GM21423 (cell line): ENCODE measurements around the gene GGT7.
A peak's percentile ranks its signal among the peaks of the same experiment; 100 is the strongest.
"Not testable (repeated sequence)": the region's sequence is repeated elsewhere in the genome, so short reads cannot be mapped to it uniquely, and the experiment has no call there.

ENCODE experiments used
- ATAC-seq: cut with Tn5 transposase; IDR thresholded peaks from one replicate; pipeline ENCODE4 v1.9.1; 2021; ENCODE audit warnings: mild to moderate bottlenecking, moderate library complexity; ENCODE audit not compliant: unreplicated experiment

The GGT7 gene

DNA sequence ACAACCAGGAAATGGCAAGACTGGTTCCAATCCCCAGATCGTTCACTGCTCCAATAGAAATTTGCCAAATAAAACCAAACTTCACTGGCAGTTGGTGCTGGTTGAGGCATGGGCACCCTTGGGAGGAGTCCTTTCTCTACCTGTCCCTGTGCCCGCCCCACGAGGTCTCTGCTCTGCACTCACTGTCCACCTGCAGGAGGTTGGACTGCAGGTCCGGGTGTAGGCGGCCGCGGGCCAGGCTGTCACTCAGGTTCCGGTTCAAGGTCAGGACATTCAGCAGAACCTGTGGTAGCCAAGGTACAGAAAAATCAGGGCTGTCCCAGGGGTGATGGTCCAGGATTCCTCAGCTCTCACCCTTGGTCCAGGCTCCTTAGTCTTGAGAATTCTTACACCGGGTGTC lies 22.9 kb downstream of the GGT7 start:
- no peak for ATAC-seq

GRCh38 chr20:34848597-34848996 lies 24.1 kb downstream of the GGT7 start:
- ATAC-seq, result no peak

GRCh38 chr20:34843421-34843820 lies 29.2 kb downstream of the GGT7 start:
- no peak for ATAC-seq

GRCh38 chr20:34842143-34842542 lies 30.5 kb downstream of the GGT7 start:
- no peak for ATAC-seq

- no peak for ATAC-seq
Observed at GRCh38 chr20:34834459-34834893, 38.2 kb downstream of the GGT7 start.

GRCh38 chr20:34831936-34832335 lies 40.7 kb downstream of the GGT7 start:
- ATAC-seq, result no peak

DNA sequence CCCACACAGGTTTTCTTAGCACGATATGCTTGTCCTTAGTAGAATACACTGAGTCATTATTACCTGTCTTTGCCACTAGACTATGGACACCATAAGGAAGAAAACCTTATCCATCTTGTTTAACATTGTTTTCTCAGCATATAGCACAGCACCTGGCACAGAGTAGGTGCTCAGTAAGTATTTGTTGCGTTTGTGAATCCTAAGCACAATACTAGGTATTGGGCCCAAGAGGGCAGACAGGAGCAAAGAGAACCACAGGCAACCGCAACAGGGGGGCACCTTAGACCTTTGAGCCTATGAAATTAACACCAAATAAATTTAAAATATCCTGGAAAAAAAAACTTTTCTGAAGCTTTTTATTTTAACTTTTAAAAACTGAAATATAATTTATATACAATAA lies 43.5 kb downstream of the GGT7 start:
- no peak for ATAC-seq

GRCh38 chr20:34825530-34826362 lies 46.9 kb downstream of the GGT7 start, which contains the start of gene NCOA6:
Gene NCOA6 (minus strand): TSS chr20:34825651. CDS start chr20:34782355, 43,296 bp downstream.
- ATAC-seq, result peak; percentile 51

DNA sequence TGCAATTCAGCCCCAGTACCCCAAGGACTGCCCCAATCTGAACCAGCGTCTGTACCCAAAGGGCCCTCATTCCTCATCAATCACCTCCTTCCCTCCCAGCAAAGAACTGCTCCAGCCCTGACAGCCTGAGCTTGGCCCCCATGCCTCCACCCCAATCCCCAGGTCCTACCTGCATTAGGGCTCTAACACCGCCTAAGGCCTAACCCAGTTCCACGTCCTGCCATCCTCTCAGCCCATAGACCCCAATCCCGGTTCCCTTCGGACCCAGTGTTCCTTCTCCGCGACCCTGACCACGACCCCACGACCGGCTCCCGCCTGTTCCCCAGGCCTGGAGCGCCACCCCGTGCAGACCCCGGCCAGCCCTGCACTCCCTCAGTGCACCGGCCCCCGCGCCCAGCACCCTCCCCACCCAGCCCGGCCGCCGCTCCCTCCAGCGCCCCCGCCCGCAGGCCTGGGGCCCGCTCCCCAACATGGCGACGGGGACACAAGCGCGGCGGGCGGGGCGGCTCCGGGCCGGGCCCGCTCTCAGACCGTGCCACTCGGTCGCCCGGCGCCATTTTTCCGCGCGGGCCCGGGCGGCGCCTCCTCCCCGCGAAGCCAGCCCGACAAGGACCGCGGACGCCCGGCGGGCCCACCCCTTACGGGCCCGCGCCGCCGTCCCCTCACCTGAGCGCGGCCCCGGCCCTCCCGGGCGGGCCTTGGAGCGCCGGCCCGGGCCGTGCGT lies 47.7 kb downstream of the GGT7 start:
- peak; percentile 59 for ATAC-seq

DNA sequence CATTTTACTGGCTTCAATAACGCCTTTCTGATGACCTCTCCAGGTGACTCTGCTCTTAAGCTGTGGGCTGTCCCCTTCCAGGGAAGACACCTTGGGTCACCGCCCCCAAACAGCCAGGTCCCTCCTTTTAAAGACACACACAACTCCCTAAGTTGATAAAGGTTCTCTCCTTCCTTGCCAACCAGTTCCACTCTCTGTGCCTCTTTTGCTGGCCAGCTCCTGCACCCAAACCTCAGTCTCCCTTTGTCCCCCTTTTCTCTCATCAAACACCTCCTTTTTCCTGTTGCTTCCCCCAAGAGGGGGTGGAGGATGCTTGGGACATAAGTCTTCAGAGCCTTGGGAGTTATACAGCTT lies 48.2 kb downstream of the GGT7 start:
- ATAC-seq, result peak; percentile 51

- ATAC-seq, result no peak
Observed at GRCh38 chr20:34824026-34824425, 48.6 kb downstream of the GGT7 start.

DNA sequence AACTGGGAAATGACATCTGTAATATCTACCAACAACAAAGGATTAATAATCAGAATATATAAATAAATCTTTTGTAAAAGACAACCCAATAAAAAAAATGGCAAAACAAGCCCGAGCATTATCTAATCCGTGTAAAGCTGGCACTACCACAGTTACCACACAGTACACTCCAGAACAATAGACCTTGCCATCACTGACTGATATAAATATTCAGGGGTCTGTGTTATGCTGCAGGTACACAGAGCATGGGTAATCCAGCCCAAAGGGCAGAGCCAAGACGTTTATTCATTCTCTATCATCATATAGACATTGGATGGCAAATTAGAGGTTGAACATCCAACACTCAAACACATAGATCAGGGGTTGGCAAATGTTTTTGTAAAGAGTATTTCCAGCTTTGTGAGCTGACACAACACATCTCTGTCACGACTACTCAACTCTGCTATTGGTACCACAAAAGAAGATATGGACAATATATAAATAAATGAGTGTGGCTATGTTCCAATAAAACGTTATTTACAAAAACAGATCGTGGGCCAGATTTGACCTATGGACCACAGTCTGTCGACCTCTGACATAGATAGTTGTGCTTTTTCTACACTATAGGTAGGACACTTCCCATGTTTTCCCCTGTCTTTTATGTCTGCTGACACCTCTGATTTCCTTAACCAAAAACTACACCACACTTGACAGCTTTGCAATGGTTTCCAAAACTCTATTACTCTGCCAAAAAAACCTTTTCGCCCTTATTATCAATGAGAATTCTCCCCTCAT lies 51.7 kb downstream of the GGT7 start:
- ATAC-seq, result no peak

- no peak for ATAC-seq
Observed at GRCh38 chr20:34817801-34818200, 54.9 kb downstream of the GGT7 start.

GRCh38 chr20:34817072-34817471 lies 55.6 kb downstream of the GGT7 start:
- ATAC-seq, result no peak

GRCh38 chr20:34815636-34816035 lies 57.0 kb downstream of the GGT7 start:
- ATAC-seq, result no peak

DNA sequence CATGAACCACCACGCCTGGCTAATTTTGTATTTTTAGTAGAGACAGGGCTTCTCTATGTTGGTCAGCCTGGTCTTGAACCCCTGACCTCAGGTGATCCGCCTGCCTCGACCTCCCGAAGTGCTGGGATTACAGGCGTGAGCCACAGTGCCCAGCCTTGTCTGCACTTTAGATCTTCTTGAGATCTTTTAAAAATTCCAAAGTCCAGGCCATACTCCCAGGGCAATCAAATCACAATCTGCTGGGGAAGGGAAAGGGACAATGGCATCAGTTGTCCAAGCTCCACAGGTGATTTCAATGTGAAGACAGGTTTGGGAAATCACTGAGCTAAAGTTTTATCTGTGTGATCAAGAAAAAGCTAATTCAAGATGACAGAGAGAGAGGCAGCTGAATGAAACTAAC lies 64.1 kb downstream of the GGT7 start:
- ATAC-seq, result no peak

DNA sequence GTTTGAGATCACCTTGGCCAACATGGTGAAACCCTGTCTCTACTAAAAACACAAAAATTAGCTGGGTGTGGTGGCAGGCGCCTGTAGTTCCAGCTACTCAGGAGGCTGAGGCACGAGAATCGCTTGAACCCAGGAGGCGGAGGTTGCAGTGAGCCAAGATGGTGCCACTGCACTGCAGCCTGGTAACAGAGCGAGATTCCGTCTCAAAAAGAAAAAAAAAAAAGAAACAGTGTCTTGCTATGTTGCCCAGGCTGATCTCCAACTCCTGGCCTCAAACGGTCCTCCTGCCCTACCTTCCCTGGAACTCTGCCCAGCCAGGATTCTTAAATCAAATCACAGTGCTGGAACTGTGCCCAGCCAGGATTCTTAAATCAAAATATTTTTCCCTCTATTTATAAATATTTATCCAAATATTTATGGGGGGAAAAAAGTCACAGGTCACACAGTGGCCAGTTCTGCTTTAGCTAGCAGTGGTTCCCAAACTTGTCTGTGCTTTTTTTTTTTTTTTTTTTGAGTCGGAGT lies 64.7 kb downstream of the GGT7 start:
- not testable (repeated sequence) for ATAC-seq

DNA sequence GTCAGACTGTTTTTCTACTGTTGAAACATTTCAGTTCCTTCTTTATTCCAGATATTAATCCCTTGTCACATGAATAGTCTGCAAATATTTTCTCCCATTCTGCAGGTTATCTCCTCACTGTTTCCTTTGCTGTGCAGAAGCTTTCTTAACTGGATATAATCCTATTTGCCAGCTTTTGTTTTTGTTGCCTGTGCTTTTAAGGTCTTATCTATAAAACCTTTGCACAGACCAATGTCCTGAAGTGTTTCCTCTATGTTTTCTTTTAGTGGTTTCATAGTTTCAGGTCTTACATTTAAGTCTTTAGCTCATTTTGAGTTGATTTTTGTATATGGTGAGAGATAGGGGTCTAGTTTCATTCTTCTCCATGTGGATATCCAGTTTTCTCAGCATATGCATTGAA lies 66.4 kb downstream of the GGT7 start:
- ATAC-seq, result no peak

GRCh38 chr20:34798871-34799270 lies 73.8 kb downstream of the GGT7 start:
- no peak for ATAC-seq

DNA sequence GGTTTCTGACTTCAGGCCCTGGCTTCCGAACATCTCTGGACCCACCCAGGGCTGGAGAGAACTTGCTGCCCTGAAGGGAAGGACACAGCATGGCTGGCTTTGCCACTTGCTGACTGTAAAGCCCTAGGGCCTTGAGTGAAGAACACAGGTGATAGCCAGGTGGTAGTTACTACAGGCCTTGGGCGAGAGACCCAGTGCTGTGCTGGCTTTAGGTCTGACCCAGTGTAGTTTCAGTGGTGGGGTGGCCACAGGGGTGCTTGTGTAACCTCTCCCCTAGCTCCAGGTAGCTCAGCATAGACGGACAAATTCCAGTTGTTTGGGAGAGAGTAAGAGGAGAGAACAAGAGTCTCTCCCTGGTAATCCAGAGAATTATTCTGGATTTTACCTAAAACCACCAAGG lies 74.3 kb downstream of the GGT7 start:
- ATAC-seq, result no peak
